Liver (tissue), 3 donors: Measurements from ENCODE around the gene CERT1.

Source experiments
- CTCF ChIP-seq: fragments of 150-350 bp; IDR thresholded peaks from 2 replicates; pipeline ENCODE4 v1.5.1; 2017; ENCODE audit warnings: improper control_type of control experiment, low read depth, low read length; ENCODE audit not compliant: missing input control
- EGR1 ChIP-seq, 2 donors: IDR thresholded peaks; 2 replicates each; pipeline ENCODE4 v1.6.1; 2016 to 2018; ENCODE audit warnings: antibody characterized with exemption in 2 of 2, low read depth in 2 of 2
- JUND ChIP-seq, 2 donors: IDR thresholded peaks; 2 replicates each; pipeline ENCODE4 v1.6.1; 2016; ENCODE audit warnings: antibody characterized with exemption in 2 of 2
- MAX ChIP-seq: IDR thresholded peaks from 2 replicates; pipeline ENCODE4 v1.6.1; 2016; ENCODE audit warnings: antibody characterized with exemption
- NR2F2 ChIP-seq: IDR thresholded peaks from 2 replicates; pipeline ENCODE4 v1.6.1; 2016; ENCODE audit warnings: antibody characterized with exemption
- REST ChIP-seq: IDR thresholded peaks from 2 replicates; pipeline ENCODE4 v1.6.1; 2016; ENCODE audit warnings: antibody characterized with exemption, mild to moderate bottlenecking
- SP1 ChIP-seq: IDR thresholded peaks from 2 replicates; pipeline ENCODE4 v1.6.1; 2018; ENCODE audit warnings: antibody characterized with exemption, mild to moderate bottlenecking
- TAF1 ChIP-seq: conservative IDR thresholded peaks from 2 replicates; pipeline ENCODE4 v1.6.1; 2016; ENCODE audit warnings: antibody characterized with exemption, mild to moderate bottlenecking
- YY1 ChIP-seq: IDR thresholded peaks from 2 replicates; pipeline ENCODE4 v1.6.1; 2016; ENCODE audit warnings: antibody characterized with exemption, mild to moderate bottlenecking
- donor health status: healthy.
- donor health status: healthy.

- no peak for TF ChIP-seq CTCF
- TF ChIP-seq SP1, result no peak
- no peak for TF ChIP-seq MAX
- TF ChIP-seq NR2F2, result no peak
- TF ChIP-seq YY1, result no peak
- no peak for TF ChIP-seq REST
- no peak for TF ChIP-seq TAF1
- TF ChIP-seq JUND (IDR thresholded peaks at IDR 0.05), result no peak
- TF ChIP-seq EGR1 (IDR thresholded peaks at IDR 0.05; ENCODE audit: low read depth in 2 of 2), result no peak
Observed at GRCh38 chr5:75337366-75338021, 173.9 kb downstream of the CERT1 start.
